B cell (primary cell): ENCODE data around the gene PDIA2. TPM values are rescaled to one million over a fixed set of nuclear protein-coding genes. Genes with fewer than 3 reads are reported as not detected.

Experiments
- ATAC-seq: fragments of 200-7000 bp; cut with Tn5 transposase; one replicate; pipeline ENCODE4 v1.10.0; 2021; ENCODE audit warnings: low read depth, mild to moderate bottlenecking, moderate number of reproducible peaks, moderate library complexity
- CTCF ChIA-PET: fragments of 350-600 bp; sonication (Branson Sonifier 250); formaldehyde crosslinking; loops from one replicate; lab custom pipeline; 2021; ENCODE audit warnings: antibody characterized with exemption, inconsistent platforms; lab: Charles Lee
- POLR2A ChIA-PET: fragments of 350-600 bp; sonication (Branson Sonifier 250); formaldehyde crosslinking; loops from one replicate; lab custom pipeline; 2021; ENCODE audit warnings: antibody characterized with exemption; lab: Charles Lee
- DNase-seq: peaks from one replicate; pipeline ENCODE4 v3.0.0; 2013
- H2AFZ ChIP-seq: 2 replicates; pipeline ENCODE4 v1.6.1; 2012; ENCODE audit warnings: mild to moderate bottlenecking, low read depth, low read length; ENCODE audit not compliant: insufficient read depth, poor library complexity, severe bottlenecking
- H3K27ac ChIP-seq, 2 donors: 1 replicate in 1 of 2; 2 replicates in 1 of 2; pipeline ENCODE4 v1.5.1; 2012 to 2013; ENCODE audit warnings: low read length in 2 of 2, mild to moderate bottlenecking in 2 of 2, moderate library complexity in 1 of 2
- H3K27me3 ChIP-seq, 4 experiments: fragments of 200-600 bp in 1 of 4; sonication (generic) in 1 of 4; replicated peaks in 1 of 4; 1 replicate in 2 of 4; 2 replicates in 2 of 4; pipeline versions ENCODE4 v1.6.1 to v1.7.0; 2013 to 2016; ENCODE audit warnings: low read length in 3 of 4, mild to moderate bottlenecking in 2 of 4, mixed read lengths in 1 of 4, moderate library complexity in 1 of 4; ENCODE audit not compliant: insufficient read depth in 4 of 4, control insufficient read depth in 3 of 4; ENCODE audit errors: control extremely low read depth in 1 of 4
- H3K36me3 ChIP-seq, 2 experiments: replicated peaks in 1 of 2; 1 replicate in 1 of 2; 2 replicates in 1 of 2; pipeline versions ENCODE4 v1.6.1 to v1.7.1; 2013; ENCODE audit warnings: low read length in 1 of 2; ENCODE audit not compliant: insufficient read depth in 2 of 2, control insufficient read depth in 1 of 2; ENCODE audit errors: control extremely low read depth in 1 of 2, extremely low read depth in 1 of 2
- H3K4me1 ChIP-seq, 2 donors: fragments of 200-600 bp in 1 of 2; sonication (generic) in 1 of 2; 1 replicate in 1 of 2; 2 replicates in 1 of 2; pipeline versions ENCODE4 v1.5.1 to v1.6.1; 2013 to 2017; ENCODE audit warnings: low read length in 2 of 2; ENCODE audit not compliant: control insufficient read depth in 2 of 2, insufficient read depth in 2 of 2
- H3K4me2 ChIP-seq: replicated peaks from 2 replicates; pipeline ENCODE3; 2012; ENCODE audit warnings: mild to moderate bottlenecking, low read depth, low read length; ENCODE audit not compliant: poor library complexity, severe bottlenecking
- H3K4me3 ChIP-seq, 5 experiments: fragments of 200-600 bp in 1 of 5; sonication (generic) in 1 of 5; 1 replicate in 3 of 5; 2 replicates in 2 of 5; pipeline versions ENCODE4 v1.5.1 to v1.7.0; 2011 to 2016; ENCODE audit warnings: low read length in 4 of 5, mild to moderate bottlenecking in 4 of 5, low read depth in 2 of 5, control low read depth in 1 of 5, moderate library complexity in 1 of 5; ENCODE audit not compliant: insufficient read depth in 1 of 5; ENCODE audit errors: control extremely low read depth in 1 of 5, extremely low read depth in 1 of 5
- H3K79me2 ChIP-seq: fragments of 200-600 bp; sonication (generic); one replicate; pipeline ENCODE4 v1.6.0; 2016; ENCODE audit warnings: low read length; ENCODE audit not compliant: control insufficient read depth, insufficient read depth
- H3K9ac ChIP-seq: fragments of 200-600 bp; sonication (generic); 2 replicates; pipeline ENCODE4 v1.6.1; 2017; ENCODE audit warnings: mild to moderate bottlenecking, low read length, moderate library complexity
- H3K9me3 ChIP-seq, 3 donors: one replicate each; pipeline versions ENCODE4 v1.6.1 to v1.7.1; 2013; ENCODE audit warnings: low read length in 2 of 3; ENCODE audit not compliant: control insufficient read depth in 2 of 3, insufficient read depth in 1 of 3; ENCODE audit errors: control extremely low read depth in 1 of 3
- H4K20me1 ChIP-seq: 2 replicates; pipeline ENCODE4 v1.6.0; 2012; ENCODE audit warnings: mild to moderate bottlenecking, low read length; ENCODE audit not compliant: insufficient read depth, control insufficient read depth, poor library complexity, severe bottlenecking
- H3K27ac Mint-ChIP-seq: one replicate; pipeline ENCODE4 v1.8.0; 2021; ENCODE audit warnings: mixed read lengths
- H3K27me3 Mint-ChIP-seq: one replicate; pipeline ENCODE4 v1.8.0; 2021; ENCODE audit warnings: mixed read lengths
- H3K4me1 Mint-ChIP-seq: one replicate; pipeline ENCODE4 v1.8.0; 2021; ENCODE audit warnings: mixed read lengths
- H3K4me3 Mint-ChIP-seq: one replicate; pipeline ENCODE4 v1.8.0; 2021; ENCODE audit warnings: mixed read lengths
- H3K9me3 Mint-ChIP-seq: one replicate; pipeline ENCODE4 v1.8.0; 2022; ENCODE audit warnings: mixed read lengths; ENCODE audit not compliant: insufficient read depth
- CTCF ChIP-seq: fragments of 200-600 bp; IDR thresholded peaks from one replicate; pipeline ENCODE4 v1.8.0; 2022; ENCODE audit warnings: antibody characterized with exemption, mild to moderate bottlenecking
- EZH2 ChIP-seq: IDR thresholded peaks from 2 replicates; pipeline ENCODE4 v1.6.1; 2012; ENCODE audit warnings: borderline replicate concordance, low read depth, mild to moderate bottlenecking, moderate library complexity, low read length; ENCODE audit not compliant: insufficient read depth, poor library complexity, severe bottlenecking
- WGBS: methylation state at CpG from one replicate; pipeline ENCODE4 v1.1.5; 2013; ENCODE audit warnings: missing lambda C conversion rate; ENCODE audit not compliant: insufficient coverage; 5-methylcytosine and 5-hydroxymethylcytosine counted together
- intact Hi-C: fragments of 100-400 bp; cut with micrococcal nuclease; formaldehyde crosslinking; loops from one replicate; pipeline ENCODE4 v1.10.0; 2022
- polyA plus RNA-seq: library from polyadenylated mRNA; depleted of rRNA; stranded (reverse); fragments of >200 nt; gene quantifications from 2 replicates; pipeline ENCODE4 v1.2.3, GENCODE V29; 2012
- total RNA-seq, 2 donors: library from RNA; stranded (reverse); fragments of 120-200 nt in 1 of 2; gene quantifications; 1 replicate in 1 of 2; 2 replicates in 1 of 2; pipeline versions ENCODE4 v1.2.3 to v1.2.4, GENCODE V29; 2013 to 2022

The PDIA2 gene
- total and polyA plus RNA-seq, 2 donors (not counting 1 experiment from before 2014, with no cell fraction given): 0.06 TPM; not detected in 1

GRCh38 chr16:305916-306626 lies 23.1 kb downstream of the PDIA2 start:
- Histone ChIP-seq H3K4me3 (no peak overlapping the region), H3K36me3 (peaks cover 0 to 34% of the 10 kb centered on the region in 2 experiments), H3K27ac (no peak overlapping the region), H3K79me2 (peaks cover 26% of the 10 kb centered on the region), H4K20me1 (peaks cover 22% of the 10 kb centered on the region), H2AFZ (no peak overlapping the region), H3K4me2 (no peak overlapping the region), H3K27me3 (no peaks in the 10 kb centered on the region), H3K9ac (no peak overlapping the region), H3K4me1 (no peaks in the 10 kb centered on the region), H3K9me3 (no peaks in the 10 kb centered on the region)
- no peak for ATAC-seq
- intact Hi-C loops: no loop called here
- no peaks in the 10 kb centered on the region for H3K27me3 Mint-ChIP-seq
- H3K27ac Mint-ChIP-seq: no peak overlapping the region
- no peaks in the 10 kb centered on the region for H3K9me3 Mint-ChIP-seq
- WGBS: 95% methylated on average over 13 of the region's 19 CpGs
- no peak for DNase-seq
- TF ChIP-seq EZH2 (no peak), CTCF (no peak)
- peaks cover 2% of the 10 kb centered on the region for H3K4me1 Mint-ChIP-seq
- ChIA-PET CTCF (no interaction called here), POLR2A (no interaction called here)
- no peak overlapping the region for H3K4me3 Mint-ChIP-seq

- H3K27me3 Mint-ChIP-seq: no peaks in the 10 kb centered on the region
- Histone ChIP-seq H2AFZ (no peak overlapping the region), H3K9ac (no peak overlapping the region), H3K4me3 (no peak overlapping the region), H4K20me1 (peaks cover 22% of the 10 kb centered on the region), H3K27ac (no peak overlapping the region), H3K4me2 (no peak overlapping the region), H3K79me2 (peaks cover 23% of the 10 kb centered on the region), H3K27me3 (no peaks in the 10 kb centered on the region), H3K4me1 (no peaks in the 10 kb centered on the region), H3K9me3 (no peaks in the 10 kb centered on the region), H3K36me3 (peaks cover 0 to 33% of the 10 kb centered on the region in 2 experiments)
- H3K27ac Mint-ChIP-seq: no peak overlapping the region
- ChIA-PET POLR2A (no interaction called here), CTCF (no interaction called here)
- DNase-seq (no peak), ATAC-seq (no peak)
- H3K9me3 Mint-ChIP-seq: no peaks in the 10 kb centered on the region
- H3K4me3 Mint-ChIP-seq: no peak overlapping the region
- no peak for TF ChIP-seq CTCF
- no peak for TF ChIP-seq EZH2
- 97% methylated on average over 17 of the region's 17 CpGs for WGBS
- H3K4me1 Mint-ChIP-seq: peaks cover 2% of the 10 kb centered on the region
- intact Hi-C loops: no loop called here
These were observed 24.0 kb downstream of the PDIA2 start for GRCh38 chr16:306911-307370.
